ENCODE data around the gene SNRNP35.

DNA sequence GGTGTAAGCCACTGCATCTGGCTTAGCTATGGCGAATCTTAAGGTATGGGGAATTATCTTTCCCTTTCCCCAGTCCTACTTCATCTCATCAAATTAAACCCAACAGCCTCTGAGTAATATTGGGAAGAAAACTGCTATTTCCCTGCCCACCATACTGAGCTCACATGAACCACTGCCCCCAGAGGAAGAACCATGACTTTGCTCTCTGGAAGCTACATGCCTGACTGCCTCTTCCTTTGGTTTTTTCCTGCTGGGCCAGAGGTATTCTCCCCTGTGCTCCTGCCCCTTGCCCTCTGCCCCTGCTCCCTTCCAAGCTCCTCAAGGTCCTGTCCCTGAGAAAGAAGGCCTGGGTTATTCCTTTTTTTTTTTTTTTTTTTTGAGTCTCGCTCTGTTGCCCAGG, 36.6 kb upstream of the SNRNP35 start:
- TF ChIP-seq, protein P1, sequence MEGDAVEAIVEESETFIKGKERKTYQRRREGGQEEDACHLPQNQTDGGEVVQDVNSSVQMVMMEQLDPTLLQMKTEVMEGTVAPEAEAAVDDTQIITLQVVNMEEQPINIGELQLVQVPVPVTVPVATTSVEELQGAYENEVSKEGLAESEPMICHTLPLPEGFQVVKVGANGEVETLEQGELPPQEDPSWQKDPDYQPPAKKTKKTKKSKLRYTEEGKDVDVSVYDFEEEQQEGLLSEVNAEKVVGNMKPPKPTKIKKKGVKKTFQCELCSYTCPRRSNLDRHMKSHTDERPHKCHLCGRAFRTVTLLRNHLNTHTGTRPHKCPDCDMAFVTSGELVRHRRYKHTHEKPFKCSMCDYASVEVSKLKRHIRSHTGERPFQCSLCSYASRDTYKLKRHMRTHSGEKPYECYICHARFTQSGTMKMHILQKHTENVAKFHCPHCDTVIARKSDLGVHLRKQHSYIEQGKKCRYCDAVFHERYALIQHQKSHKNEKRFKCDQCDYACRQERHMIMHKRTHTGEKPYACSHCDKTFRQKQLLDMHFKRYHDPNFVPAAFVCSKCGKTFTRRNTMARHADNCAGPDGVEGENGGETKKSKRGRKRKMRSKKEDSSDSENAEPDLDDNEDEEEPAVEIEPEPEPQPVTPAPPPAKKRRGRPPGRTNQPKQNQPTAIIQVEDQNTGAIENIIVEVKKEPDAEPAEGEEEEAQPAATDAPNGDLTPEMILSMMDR (conservative IDR thresholded peaks at IDR 0.05; ENCODE audit: low read depth, low read length): no peak
- TF ChIP-seq EZH2 (IDR thresholded peaks at IDR 0.05; ENCODE audit: borderline replicate concordance, low read depth, low read length, poor library complexity, severe bottlenecking): no peak

Measured in A673 (cell line).